ENCODE measurements around the gene OR2L3. TPM values are rescaled to one million over a fixed set of nuclear protein-coding genes. Genes with fewer than 3 reads are reported as not detected.

Gene OR2L3
- polyA plus RNA-seq, 10 donors: not detected

Other genes starting within 250 kb of the OR2L3 start
- not detected for gene OR14A16, start 222.7 kb upstream of the OR2L3 start, polyA plus RNA-seq (ENCODE audit: insufficient read length in 10 of 10)
- gene OR11L1, start 204.9 kb upstream of the OR2L3 start, polyA plus RNA-seq (ENCODE audit: insufficient read length in 10 of 10): not detected
- 10 to 100 TPM in 1 of 10 donors, 1 to 10 TPM in 9; 2.3 to 11.2 (median 4.2) TPM for gene TRIM58, start 189.6 kb upstream of the OR2L3 start, polyA plus RNA-seq (ENCODE audit: insufficient read length in 10 of 10)
- gene OR2W3, start 151.2 kb upstream of the OR2L3 start, polyA plus RNA-seq (ENCODE audit: insufficient read length in 10 of 10): 1 to 10 TPM in 6 of 10 donors, under 1 TPM in 4; 0.30 to 2.2 (median 1.5) TPM
- gene OR2T8, start 126.6 kb upstream of the OR2L3 start, polyA plus RNA-seq (ENCODE audit: insufficient read length in 10 of 10): under 1 TPM in 2 of 10 donors, not detected in 8; 0.19 to 0.27 TPM
- not detected for gene OR2AJ1, start 121.9 kb upstream of the OR2L3 start, polyA plus RNA-seq (ENCODE audit: insufficient read length in 10 of 10)
- gene OR2L8, start 98.0 kb upstream of the OR2L3 start, polyA plus RNA-seq (ENCODE audit: insufficient read length in 10 of 10): not detected
- not detected for gene OR2AK2, start 81.6 kb upstream of the OR2L3 start, polyA plus RNA-seq (ENCODE audit: insufficient read length in 10 of 10)
- gene OR2L5, start 33.2 kb upstream of the OR2L3 start, polyA plus RNA-seq (ENCODE audit: insufficient read length in 10 of 10): not detected
- under 1 TPM in 3 of 10 donors, not detected in 7; 0.04 to 0.08 (median 0.06) TPM for gene OR2L2, start 16.8 kb upstream of the OR2L3 start, polyA plus RNA-seq (ENCODE audit: insufficient read length in 10 of 10)
- gene OR2L13, start 48.3 kb downstream of the OR2L3 start, polyA plus RNA-seq (ENCODE audit: insufficient read length in 10 of 10): under 1 TPM in 1 of 10 donors, not detected in 9; 0.05 TPM
- gene OR2M5, start 98.3 kb downstream of the OR2L3 start, polyA plus RNA-seq (ENCODE audit: insufficient read length in 10 of 10): not detected
- not detected for gene OR2M2, start 128.0 kb downstream of the OR2L3 start, polyA plus RNA-seq (ENCODE audit: insufficient read length in 10 of 10)
- under 1 TPM in 4 of 10 donors, not detected in 6; 0.01 to 0.03 (median 0.01) TPM for gene OR2M3, start 150.4 kb downstream of the OR2L3 start, polyA plus RNA-seq (ENCODE audit: insufficient read length in 10 of 10)
- gene OR2M4, start 184.6 kb downstream of the OR2L3 start, polyA plus RNA-seq (ENCODE audit: insufficient read length in 10 of 10): under 1 TPM in 4 of 10 donors, not detected in 6; 0.01 to 0.04 (median 0.03) TPM
- not detected for gene OR2T33, start 231.1 kb downstream of the OR2L3 start, polyA plus RNA-seq (ENCODE audit: insufficient read length in 10 of 10)

Measured in muscle of back (tissue), 10 donors.